HG03565 (cell line): ENCODE results near the gene ALG2.

Source experiments
- ATAC-seq: cut with Tn5 transposase; IDR thresholded peaks from one replicate; pipeline ENCODE4 v1.9.1; 2021; ENCODE audit warnings: mild to moderate bottlenecking, moderate library complexity; ENCODE audit not compliant: unreplicated experiment

ALG2 gene

GRCh38 chr9:99193466-99193821 lies 28.3 kb downstream of the ALG2 start:
- ATAC-seq = no peak

- ATAC-seq = no peak
Observed at GRCh38 chr9:99192786-99193465, 28.8 kb downstream of the ALG2 start.

- no peak for ATAC-seq
Observed at GRCh38 chr9:99190597-99191283, 31.0 kb downstream of the ALG2 start.

- ATAC-seq = no peak
Observed at GRCh38 chr9:99189887-99190596, 31.7 kb downstream of the ALG2 start.

GRCh38 chr9:99189186-99189585 lies 32.6 kb downstream of the ALG2 start:
- ATAC-seq = no peak

- no peak for ATAC-seq
Observed at GRCh38 chr9:99187311-99187710, 34.4 kb downstream of the ALG2 start.

- ATAC-seq = no peak
Observed at GRCh38 chr9:99185934-99186333, 35.8 kb downstream of the ALG2 start.

GRCh38 chr9:99185348-99185632 lies 36.5 kb downstream of the ALG2 start:
- ATAC-seq = no peak

GRCh38 chr9:99184475-99185347 lies 37.0 kb downstream of the ALG2 start:
- ATAC-seq = peak; percentile 34

GRCh38 chr9:99184110-99184474 lies 37.6 kb downstream of the ALG2 start:
- ATAC-seq = no peak

- no peak for ATAC-seq
Observed at GRCh38 chr9:99183616-99184015, 38.1 kb downstream of the ALG2 start.

- ATAC-seq = no peak
Observed at GRCh38 chr9:99182356-99182755, 39.4 kb downstream of the ALG2 start.

GRCh38 chr9:99181621-99182020 lies 40.1 kb downstream of the ALG2 start:
- no peak for ATAC-seq

- no peak for ATAC-seq
Observed at GRCh38 chr9:99181206-99181605, 40.5 kb downstream of the ALG2 start.

GRCh38 chr9:99180662-99181061 lies 41.1 kb downstream of the ALG2 start:
- no peak for ATAC-seq

GRCh38 chr9:99180199-99180598 lies 41.5 kb downstream of the ALG2 start:
- ATAC-seq = peak; percentile 36

- no peak for ATAC-seq
Observed at GRCh38 chr9:99178912-99179872, 42.5 kb downstream of the ALG2 start.

- ATAC-seq = no peak
Observed at GRCh38 chr9:99177576-99178366, 44.0 kb downstream of the ALG2 start.

- no peak for ATAC-seq
Observed at GRCh38 chr9:99176527-99177013, 45.2 kb downstream of the ALG2 start.
